Natural killer cell (primary cell): ENCODE data around the gene SLCO2A1. TPM values are rescaled to one million over a fixed set of nuclear protein-coding genes. Genes with fewer than 3 reads are reported as not detected.

Source experiments
- ATAC-seq, 3 donors: fragments of 150-1000 bp in 2 of 3; fragments of 200-7000 bp in 1 of 3; cut with Tn5 transposase; 1 replicate in 1 of 3; 2 replicates in 2 of 3; pipeline ENCODE4 v1.10.0; 2021; ENCODE audit warnings: mild to moderate bottlenecking in 2 of 3, moderate library complexity in 2 of 3
- DNase-seq, 2 donors: peaks; one replicate each; pipeline versions ENCODE4 v3.0.0 to v3.0.0-alpha.2; 2013 to 2021; ENCODE audit warnings: mixed read lengths in 1 of 2
- H3K27ac ChIP-seq: one replicate; pipeline ENCODE4 v1.5.1; 2013; ENCODE audit warnings: mild to moderate bottlenecking, low read length
- H3K27me3 ChIP-seq: one replicate; pipeline ENCODE4 v1.6.1; 2013; ENCODE audit warnings: low read length; ENCODE audit not compliant: control insufficient read depth, insufficient read depth
- H3K36me3 ChIP-seq: one replicate; pipeline ENCODE4 v1.6.1; 2013; ENCODE audit warnings: low read length; ENCODE audit not compliant: control insufficient read depth, insufficient read depth
- H3K4me1 ChIP-seq: one replicate; pipeline ENCODE4 v1.6.1; 2013; ENCODE audit warnings: low read length; ENCODE audit not compliant: control insufficient read depth, insufficient read depth
- H3K4me3 ChIP-seq: one replicate; pipeline ENCODE4 v1.5.1; 2013; ENCODE audit warnings: low read length
- H3K9me3 ChIP-seq: one replicate; pipeline ENCODE4 v1.6.1; 2013; ENCODE audit warnings: low read length; ENCODE audit not compliant: control insufficient read depth, insufficient read depth
- H3K27ac Mint-ChIP-seq, 2 donors: one replicate each; pipeline ENCODE4 v1.8.0; 2022; ENCODE audit warnings: mild to moderate bottlenecking in 2 of 2, mixed read lengths in 2 of 2, moderate library complexity in 1 of 2
- H3K27me3 Mint-ChIP-seq, 2 donors: one replicate each; pipeline ENCODE4 v1.8.0; 2022; ENCODE audit warnings: low read depth in 2 of 2, mixed read lengths in 2 of 2
- H3K36me3 Mint-ChIP-seq: one replicate; pipeline ENCODE4 v1.8.0; 2022; ENCODE audit warnings: mixed read lengths
- H3K4me1 Mint-ChIP-seq, 2 donors: one replicate each; pipeline ENCODE4 v1.8.0; 2022; ENCODE audit warnings: mixed read lengths in 2 of 2
- H3K4me3 Mint-ChIP-seq: one replicate; pipeline ENCODE4 v1.8.0; 2022; ENCODE audit warnings: mild to moderate bottlenecking, moderate library complexity, mixed read lengths
- H3K9me3 Mint-ChIP-seq, 2 donors: one replicate each; pipeline ENCODE4 v1.8.0; 2022; ENCODE audit warnings: mixed read lengths in 2 of 2
- CTCF ChIP-seq: fragments of 200-600 bp; IDR thresholded peaks from one replicate; pipeline ENCODE4 v1.8.0; 2022; ENCODE audit warnings: antibody characterized with exemption
- WGBS: methylation state at CpG from one replicate; pipeline ENCODE4 v1.1.7; 2013; ENCODE audit warnings: missing lambda C conversion rate; ENCODE audit not compliant: insufficient coverage; 5-methylcytosine and 5-hydroxymethylcytosine counted together
- intact Hi-C: fragments of 100-400 bp; cut with micrococcal nuclease; formaldehyde crosslinking; loops from one replicate; pipeline ENCODE4 v1.14.2; 2022
- total RNA-seq, 4 donors: library from RNA; stranded (reverse); fragments of 120-200 nt in 1 of 4; gene quantifications; one replicate each; pipeline versions ENCODE4 v1.2.3 to v1.2.4, GENCODE V29; 2013 to 2022

The SLCO2A1 gene
- total RNA-seq, 3 donors from 2014 or later (not counting 1 experiment from before 2014, with no cell fraction given), result not detected

GRCh38 chr3:133887074-133887802 lies 142.5 kb downstream of the SLCO2A1 start:
- Histone ChIP-seq H3K4me3 (no peak overlapping the region), H3K27ac (no peak overlapping the region), H3K4me1 (peaks cover 11% of the 10 kb centered on the region), H3K36me3 (no peaks in the 10 kb centered on the region), H3K27me3 (no peaks in the 10 kb centered on the region), H3K9me3 (no peaks in the 10 kb centered on the region)
- WGBS, result 76% methylated on average over 4 of the region's 4 CpGs
- H3K4me1 Mint-ChIP-seq, result peaks cover 2 to 5% of the 10 kb centered on the region in 2 donors
- TF ChIP-seq CTCF, result no peak
- H3K9me3 Mint-ChIP-seq, result no peaks in the 10 kb centered on the region
- DNase-seq (no peak), ATAC-seq (no peak)
- peaks cover 1 to 9% of the 10 kb centered on the region in 2 donors for H3K27me3 Mint-ChIP-seq
- H3K27ac Mint-ChIP-seq, result no peak overlapping the region
- H3K36me3 Mint-ChIP-seq, result no peaks in the 10 kb centered on the region
- no peak overlapping the region for H3K4me3 Mint-ChIP-seq
- intact Hi-C loops, result no loop called here

- TF ChIP-seq CTCF, result no peak
- DNase-seq, result no peak
- Histone ChIP-seq H3K27ac (no peak overlapping the region), H3K4me3 (no peak overlapping the region), H3K9me3 (no peaks in the 10 kb centered on the region), H3K27me3 (no peaks in the 10 kb centered on the region), H3K4me1 (peaks cover 20% of the 10 kb centered on the region), H3K36me3 (no peaks in the 10 kb centered on the region)
- WGBS, result 86% methylated on average over 6 of the region's 7 CpGs
- Mint-ChIP-seq H3K27me3 (peaks cover 0 to 9% of the 10 kb centered on the region in 2 donors), H3K27ac (no peak overlapping the region), H3K4me1 (peaks cover 7 to 16% of the 10 kb centered on the region in 2 donors), H3K4me3 (no peak overlapping the region), H3K36me3 (no peaks in the 10 kb centered on the region), H3K9me3 (no peaks in the 10 kb centered on the region)
- intact Hi-C loops, result no loop called here
- ATAC-seq, result no peak
Measured at GRCh38 chr3:133886031-133886722, 143.5 kb downstream of the SLCO2A1 start.

GRCh38 chr3:133884887-133885711 lies 144.6 kb downstream of the SLCO2A1 start:
- Mint-ChIP-seq H3K4me1 (peaks cover 14 to 20% of the 10 kb centered on the region in 2 donors), H3K4me3 (no peak overlapping the region), H3K36me3 (no peaks in the 10 kb centered on the region), H3K27ac (no peak overlapping the region), H3K27me3 (peaks cover 0 to 7% of the 10 kb centered on the region in 2 donors), H3K9me3 (no peaks in the 10 kb centered on the region)
- Histone ChIP-seq H3K27me3 (no peaks in the 10 kb centered on the region), H3K36me3 (no peaks in the 10 kb centered on the region), H3K27ac (no peak overlapping the region), H3K9me3 (no peaks in the 10 kb centered on the region), H3K4me1 (peaks cover 31% of the 10 kb centered on the region), H3K4me3 (no peak overlapping the region)
- intact Hi-C loops, result no loop called here
- WGBS, result 89% methylated on average over 11 of the region's 11 CpGs
- no peak for ATAC-seq
- no peak for TF ChIP-seq CTCF
- DNase-seq, result no peak
